Measurements from ENCODE around the gene SPACA6. TPM values are rescaled to one million over a fixed set of nuclear protein-coding genes. Genes with fewer than 3 reads are reported as not detected.

Gene SPACA6
- total and polyA plus RNA-seq, 4 donors, result 7.0 to 20.7 (median 14.8) TPM

DNA sequence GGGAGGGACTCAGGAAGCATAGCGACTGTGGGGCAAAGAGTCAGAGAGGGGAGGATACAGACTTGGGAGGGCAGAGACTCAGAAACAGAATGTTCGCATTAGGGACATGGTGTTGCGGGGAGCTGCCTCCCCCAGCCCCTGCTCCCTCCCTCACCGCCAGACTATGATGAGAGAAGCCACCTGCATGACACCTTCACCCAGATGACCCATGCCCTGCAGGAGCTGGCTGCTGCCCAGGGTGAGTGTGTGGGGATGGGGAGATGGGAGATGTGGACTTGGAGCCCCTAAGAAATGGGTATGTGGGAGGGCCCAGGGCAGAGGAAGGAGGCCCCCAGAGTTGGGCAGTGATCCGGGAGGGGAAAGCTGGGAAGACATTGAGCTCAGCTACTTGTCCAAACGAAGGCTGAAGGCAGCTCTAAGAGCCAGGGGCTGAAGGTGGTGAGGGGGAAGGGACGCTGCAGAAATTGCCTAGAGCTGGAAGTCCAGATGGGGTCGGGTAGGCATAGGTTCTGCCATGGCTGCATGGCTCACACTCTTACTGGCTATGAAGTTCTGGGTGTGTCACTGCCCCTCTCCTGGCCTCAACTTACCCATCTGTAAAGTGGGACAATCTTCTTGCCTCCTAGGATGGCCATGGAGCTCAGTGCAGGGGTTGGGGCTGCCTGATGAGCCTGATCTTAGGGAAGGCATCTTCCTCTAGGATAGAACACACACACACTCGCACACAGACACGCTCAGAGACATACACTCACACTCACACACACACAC, 1.4 kb downstream of the SPACA6 start:
- Histone ChIP-seq H3K9me3 (ENCODE audit: control insufficient read depth in 4 of 4, insufficient read depth in 3 of 4, low read length in 3 of 4) (no peaks in the 10 kb centered on the region), H3K36me3 (ENCODE audit: control insufficient read depth in 4 of 4, insufficient read depth in 4 of 4, low read length in 4 of 4) (peaks cover 3 to 49% (median 38%) of the 10 kb centered on the region in 4 donors), H3K27ac (ENCODE audit: low read depth in 1 of 2, low read length in 1 of 2) (no peak overlapping the region), H3K27me3 (ENCODE audit: control insufficient read depth in 3 of 3, insufficient read depth in 3 of 3, low read length in 2 of 3) (no peaks in the 10 kb centered on the region), H3K9ac (ENCODE audit: insufficient read depth in 1 of 2, low read length in 2 of 2) (no peak overlapping the region), H3K4me3 (no peak overlapping the region), H3K4me1 (ENCODE audit: control insufficient read depth in 5 of 5, insufficient read depth in 5 of 5, low read length in 5 of 5) (peaks cover 0 to 25% (median 7%) of the 10 kb centered on the region in 5 donors)
- no peak for ATAC-seq (ENCODE audit: insufficient read depth, low FRiP score)
- TF ChIP-seq, protein P1, sequence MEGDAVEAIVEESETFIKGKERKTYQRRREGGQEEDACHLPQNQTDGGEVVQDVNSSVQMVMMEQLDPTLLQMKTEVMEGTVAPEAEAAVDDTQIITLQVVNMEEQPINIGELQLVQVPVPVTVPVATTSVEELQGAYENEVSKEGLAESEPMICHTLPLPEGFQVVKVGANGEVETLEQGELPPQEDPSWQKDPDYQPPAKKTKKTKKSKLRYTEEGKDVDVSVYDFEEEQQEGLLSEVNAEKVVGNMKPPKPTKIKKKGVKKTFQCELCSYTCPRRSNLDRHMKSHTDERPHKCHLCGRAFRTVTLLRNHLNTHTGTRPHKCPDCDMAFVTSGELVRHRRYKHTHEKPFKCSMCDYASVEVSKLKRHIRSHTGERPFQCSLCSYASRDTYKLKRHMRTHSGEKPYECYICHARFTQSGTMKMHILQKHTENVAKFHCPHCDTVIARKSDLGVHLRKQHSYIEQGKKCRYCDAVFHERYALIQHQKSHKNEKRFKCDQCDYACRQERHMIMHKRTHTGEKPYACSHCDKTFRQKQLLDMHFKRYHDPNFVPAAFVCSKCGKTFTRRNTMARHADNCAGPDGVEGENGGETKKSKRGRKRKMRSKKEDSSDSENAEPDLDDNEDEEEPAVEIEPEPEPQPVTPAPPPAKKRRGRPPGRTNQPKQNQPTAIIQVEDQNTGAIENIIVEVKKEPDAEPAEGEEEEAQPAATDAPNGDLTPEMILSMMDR (IDR thresholded peaks at IDR 0.05; ENCODE audit: control extremely low read depth, extremely low read depth), result no peak
- 86 to 92% methylated on average over 10 of the region's 10 CpGs for WGBS, 2 donors
- no peak for DNase-seq

DNA sequence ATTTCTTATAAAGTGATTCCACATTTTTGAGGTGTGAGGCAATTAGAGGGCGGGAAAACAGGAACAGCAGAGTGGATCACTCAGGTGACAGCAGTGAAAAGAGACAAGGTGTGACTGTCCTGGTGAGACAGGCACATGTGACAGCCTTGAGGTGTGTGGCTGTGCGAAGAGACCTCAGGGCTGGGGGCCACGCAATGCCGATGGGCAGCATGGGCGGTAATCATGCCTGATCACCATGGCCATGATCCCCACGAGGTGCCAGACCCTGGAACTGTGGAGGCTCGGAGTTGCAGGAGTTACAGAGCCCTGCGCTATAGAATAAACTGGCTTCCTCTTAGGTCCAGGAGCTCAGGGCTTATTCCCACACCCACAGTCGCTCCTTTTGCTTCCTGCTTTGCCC, 2.0 kb downstream of the SPACA6 start:
- H3K27ac ChIP-seq (ENCODE audit: low read depth in 1 of 2, low read length in 1 of 2), result no peak overlapping the region
- no peaks in the 10 kb centered on the region for H3K9me3 ChIP-seq (ENCODE audit: control insufficient read depth in 4 of 4, insufficient read depth in 3 of 4, low read length in 3 of 4)
- H3K4me1 ChIP-seq (ENCODE audit: control insufficient read depth in 5 of 5, insufficient read depth in 5 of 5, low read length in 5 of 5), result peaks cover 0 to 25% (median 7%) of the 10 kb centered on the region in 5 donors
- WGBS, 2 donors, result 90 to 91% methylated on average over 9 of the region's 9 CpGs
- H3K27me3 ChIP-seq (ENCODE audit: control insufficient read depth in 3 of 3, insufficient read depth in 3 of 3, low read length in 2 of 3), result no peaks in the 10 kb centered on the region
- no peak for DNase-seq
- H3K4me3 ChIP-seq, result no peak overlapping the region
- TF ChIP-seq, protein P1 (IDR thresholded peaks at IDR 0.05; ENCODE audit: control extremely low read depth, extremely low read depth), result no peak
- H3K36me3 ChIP-seq (ENCODE audit: control insufficient read depth in 4 of 4, insufficient read depth in 4 of 4, low read length in 4 of 4), result peaks cover 3 to 50% (median 39%) of the 10 kb centered on the region in 4 donors
- no peak for ATAC-seq (ENCODE audit: insufficient read depth, low FRiP score)
- no peak overlapping the region for H3K9ac ChIP-seq (ENCODE audit: insufficient read depth in 1 of 2, low read length in 2 of 2)

DNA sequence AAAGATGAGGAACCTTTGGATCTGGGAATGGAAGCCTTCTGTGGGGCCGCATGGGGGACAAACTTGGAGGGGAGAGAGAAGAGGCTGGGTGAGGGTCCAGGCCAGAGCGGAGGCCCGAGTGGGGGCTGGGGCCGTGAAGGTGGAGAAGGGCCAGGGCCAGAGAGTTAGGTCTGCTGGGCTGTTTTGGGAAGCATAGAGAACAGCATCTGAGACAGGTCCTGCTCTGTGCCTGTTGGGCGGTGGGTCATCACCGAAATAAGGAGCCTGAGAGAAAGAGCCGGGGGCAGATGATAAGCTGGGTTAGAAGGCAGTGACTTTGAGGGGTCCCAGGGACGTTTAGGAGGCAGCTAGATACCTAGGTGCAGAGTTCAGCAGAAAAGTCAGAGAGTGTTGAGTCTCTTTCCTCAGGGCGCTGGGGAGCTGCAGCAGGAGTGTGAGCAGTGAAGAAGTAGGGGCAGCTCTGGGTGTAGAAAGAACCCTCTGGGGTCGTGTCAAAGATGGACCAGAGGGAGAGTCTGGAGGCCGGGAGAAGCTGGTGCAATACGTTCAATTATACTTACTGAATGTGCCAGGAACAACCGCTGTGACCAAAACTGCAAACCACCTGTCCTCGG, 2.7 kb downstream of the SPACA6 start:
- Histone ChIP-seq H3K27ac (ENCODE audit: low read depth in 1 of 2, low read length in 1 of 2) (no peak overlapping the region), H3K9ac (ENCODE audit: insufficient read depth in 1 of 2, low read length in 2 of 2) (no peak overlapping the region), H3K36me3 (ENCODE audit: control insufficient read depth in 4 of 4, insufficient read depth in 4 of 4, low read length in 4 of 4) (peaks cover 3 to 56% (median 43%) of the 10 kb centered on the region in 4 donors), H3K4me3 (no peak overlapping the region), H3K27me3 (ENCODE audit: control insufficient read depth in 3 of 3, insufficient read depth in 3 of 3, low read length in 2 of 3) (no peaks in the 10 kb centered on the region), H3K9me3 (ENCODE audit: control insufficient read depth in 4 of 4, insufficient read depth in 3 of 4, low read length in 3 of 4) (no peaks in the 10 kb centered on the region), H3K4me1 (ENCODE audit: control insufficient read depth in 5 of 5, insufficient read depth in 5 of 5, low read length in 5 of 5) (peaks cover 0 to 25% (median 7%) of the 10 kb centered on the region in 5 donors)
- WGBS, 2 donors, result 89 to 93% methylated on average over 14 of the region's 14 CpGs
- DNase-seq (no peak), ATAC-seq (ENCODE audit: insufficient read depth, low FRiP score) (no peak)
- TF ChIP-seq, protein P1 (IDR thresholded peaks at IDR 0.05; ENCODE audit: control extremely low read depth, extremely low read depth), result no peak
